Breast epithelium (tissue), 4 donors: ENCODE results near the gene COTL1. TPM values are rescaled to one million over a fixed set of nuclear protein-coding genes. Genes with fewer than 3 reads are reported as not detected.

ENCODE experiments used
- DNase-seq, 2 donors: peaks; one replicate each; pipeline ENCODE4 v3.0.0-alpha.2; 2019; ENCODE audit warnings: low spot score in 2 of 2
- H3K27ac ChIP-seq, 2 donors: fragments of 200-600 bp; sonication (generic) in 1 of 2; one replicate each; pipeline ENCODE4 v1.5.1; 2016 to 2019; ENCODE audit warnings: mild to moderate bottlenecking in 1 of 2
- H3K27me3 ChIP-seq, 2 donors: fragments of 200-600 bp; sonication (generic) in 1 of 2; one replicate each; pipeline versions ENCODE4 v1.5.1 to v1.6.0; 2017 to 2019; ENCODE audit warnings: control low read depth in 1 of 2, mild to moderate bottlenecking in 1 of 2
- H3K36me3 ChIP-seq: fragments of 200-600 bp; one replicate; pipeline ENCODE4 v1.5.1; 2019
- H3K4me1 ChIP-seq, 2 donors: fragments of 200-600 bp; sonication (generic); one replicate each; pipeline ENCODE4 v1.5.1; 2016 to 2019; ENCODE audit warnings: control low read depth in 1 of 2
- H3K4me3 ChIP-seq, 3 donors: fragments of 200-600 bp; sonication (generic); 1 replicate in 2 of 3; 2 replicates in 1 of 3; pipeline ENCODE4 v1.5.1; 2016 to 2019; ENCODE audit warnings: mild to moderate bottlenecking in 3 of 3, moderate library complexity in 2 of 3
- H3K9me3 ChIP-seq, 2 donors: fragments of 200-600 bp; sonication (generic) in 1 of 2; one replicate each; pipeline ENCODE4 v1.5.1; 2016 to 2019; ENCODE audit warnings: control low read depth in 1 of 2
- POLR2A ChIP-seq: fragments of 450-650 bp; IDR thresholded peaks from one replicate; pipeline ENCODE4 v1.6.1; 2016; ENCODE audit warnings: antibody characterized with exemption, mild to moderate bottlenecking, moderate library complexity
- POLR2AphosphoS5 ChIP-seq, 3 donors: sonication (generic); formaldehyde crosslinking; IDR thresholded peaks; one replicate each; pipeline ENCODE4 v1.6.1; 2017; ENCODE audit warnings: antibody characterized with exemption in 3 of 3
- intact Hi-C: fragments of 100-400 bp; cut with DNase I; formaldehyde crosslinking; loops from one replicate; pipeline ENCODE4 v1.15.1; 2023; ENCODE audit warnings: low total_unique reads
- total RNA-seq, 3 donors: library from RNA; depleted of rRNA; stranded (reverse); fragments of >200 nt; gene quantifications; one replicate each; pipeline ENCODE4 v1.1.0, GENCODE V29; 2016
- TF ChIP-seq, protein P1 (sequence below), 3 donors: fragments of 450-650 bp; IDR thresholded peaks; one replicate each; pipeline ENCODE4 v1.5.1; 2016 to 2017; ENCODE audit warnings: antibody characterized with exemption in 3 of 3, mild to moderate bottlenecking in 3 of 3, moderate library complexity in 3 of 3

The COTL1 gene
- total RNA-seq, 3 donors from 2014 or later: 22.0 to 49.2 (median 44.6) TPM

DNA sequence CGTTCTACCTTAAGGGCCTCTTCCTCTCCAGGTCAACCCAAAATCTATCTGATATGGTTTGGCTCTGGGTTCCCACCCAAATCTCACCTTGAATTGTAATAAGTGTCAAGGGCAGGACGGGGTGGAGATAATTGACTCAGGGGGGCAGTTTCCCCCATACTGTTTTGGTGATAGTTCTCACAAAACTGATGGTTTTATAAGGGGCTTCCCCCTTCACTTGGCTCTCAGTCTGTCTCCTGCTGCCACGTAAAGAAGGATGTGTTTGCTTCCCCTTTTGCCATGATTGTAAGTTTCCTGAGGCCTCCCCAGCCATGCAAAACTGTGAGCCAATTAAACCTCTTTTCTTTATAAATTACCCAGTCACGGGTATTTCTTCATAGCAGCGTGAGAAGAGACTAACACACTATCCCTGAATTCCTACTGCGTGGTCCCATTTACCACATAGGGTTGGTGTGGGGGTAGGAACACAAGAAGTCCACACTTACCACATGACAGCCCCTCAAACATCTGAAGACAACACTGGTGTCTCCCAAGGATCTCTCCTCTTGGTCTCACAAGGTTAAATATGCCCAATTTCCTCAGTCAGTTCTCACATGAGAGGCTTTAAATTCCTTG is 8.2 kb downstream of the COTL1 start:
- intact Hi-C loops: loop anchor here (10.0 kb wide), 1 partner anchor 95 kb away; no protein-coding TSS in a partner anchor
- Histone ChIP-seq H3K4me1 (no peaks in the 10 kb centered on the region), H3K36me3 (no peaks in the 10 kb centered on the region), H3K4me3 (no peak overlapping the region), H3K9me3 (no peaks in the 10 kb centered on the region), H3K27ac (no peak overlapping the region), H3K27me3 (no peaks in the 10 kb centered on the region)
- DNase-seq: no peak
- TF ChIP-seq, protein P1, sequence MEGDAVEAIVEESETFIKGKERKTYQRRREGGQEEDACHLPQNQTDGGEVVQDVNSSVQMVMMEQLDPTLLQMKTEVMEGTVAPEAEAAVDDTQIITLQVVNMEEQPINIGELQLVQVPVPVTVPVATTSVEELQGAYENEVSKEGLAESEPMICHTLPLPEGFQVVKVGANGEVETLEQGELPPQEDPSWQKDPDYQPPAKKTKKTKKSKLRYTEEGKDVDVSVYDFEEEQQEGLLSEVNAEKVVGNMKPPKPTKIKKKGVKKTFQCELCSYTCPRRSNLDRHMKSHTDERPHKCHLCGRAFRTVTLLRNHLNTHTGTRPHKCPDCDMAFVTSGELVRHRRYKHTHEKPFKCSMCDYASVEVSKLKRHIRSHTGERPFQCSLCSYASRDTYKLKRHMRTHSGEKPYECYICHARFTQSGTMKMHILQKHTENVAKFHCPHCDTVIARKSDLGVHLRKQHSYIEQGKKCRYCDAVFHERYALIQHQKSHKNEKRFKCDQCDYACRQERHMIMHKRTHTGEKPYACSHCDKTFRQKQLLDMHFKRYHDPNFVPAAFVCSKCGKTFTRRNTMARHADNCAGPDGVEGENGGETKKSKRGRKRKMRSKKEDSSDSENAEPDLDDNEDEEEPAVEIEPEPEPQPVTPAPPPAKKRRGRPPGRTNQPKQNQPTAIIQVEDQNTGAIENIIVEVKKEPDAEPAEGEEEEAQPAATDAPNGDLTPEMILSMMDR (IDR thresholded peaks at IDR 0.05): no peak
- TF ChIP-seq POLR2AphosphoS5 (IDR thresholded peaks at IDR 0.05): no peak
- no peak for TF ChIP-seq POLR2A

DNA sequence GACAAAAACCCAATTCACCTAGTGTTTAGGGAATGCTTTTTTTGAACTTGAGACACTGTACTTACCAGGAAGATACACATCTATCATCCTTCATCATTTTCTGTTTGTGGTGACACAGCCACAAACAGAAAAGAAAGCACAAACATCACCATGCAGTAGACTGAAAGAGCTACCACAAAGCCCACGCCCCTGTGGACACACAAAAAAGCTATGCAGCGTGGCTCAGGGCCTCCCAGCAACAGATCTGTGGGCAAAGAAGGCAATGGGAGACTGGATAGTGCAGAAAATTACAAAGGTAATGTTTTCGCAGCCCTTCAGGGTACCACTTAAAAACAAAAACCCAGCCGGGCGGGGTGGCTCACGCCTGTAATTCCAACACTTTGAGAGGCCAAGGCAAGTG is 9.6 kb downstream of the COTL1 start:
- Histone ChIP-seq H3K36me3 (no peaks in the 10 kb centered on the region), H3K4me1 (no peaks in the 10 kb centered on the region), H3K4me3 (no peak overlapping the region), H3K27me3 (no peaks in the 10 kb centered on the region), H3K27ac (no peak overlapping the region), H3K9me3 (no peaks in the 10 kb centered on the region)
- intact Hi-C loops: no loop called here
- DNase-seq: no peak
- TF ChIP-seq POLR2A (no peak), POLR2AphosphoS5 (IDR thresholded peaks at IDR 0.05) (no peak)
- TF ChIP-seq, protein P1 (IDR thresholded peaks at IDR 0.05): no peak

DNA sequence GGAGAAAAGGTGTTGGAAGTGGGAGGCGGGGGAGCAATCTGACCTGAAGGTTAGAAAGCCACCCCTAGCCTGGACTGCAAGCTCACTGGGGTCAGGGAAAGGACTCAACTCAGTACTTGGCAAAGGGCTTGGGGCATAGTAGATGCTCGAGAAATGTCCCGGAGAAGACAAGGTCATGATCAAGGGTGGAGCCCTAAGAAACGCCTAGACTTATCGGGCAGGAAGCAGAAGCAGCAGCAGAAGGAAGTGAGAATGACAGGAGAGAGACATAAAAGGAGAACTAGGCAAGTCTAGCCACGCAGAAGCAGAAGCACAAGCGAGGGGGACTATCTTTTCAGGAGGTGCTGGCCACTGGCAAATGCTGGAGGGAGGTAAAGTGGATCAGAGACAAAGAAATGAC is 10.2 kb downstream of the COTL1 start:
- intact Hi-C loops: no loop called here
- Histone ChIP-seq H3K4me3 (no peak overlapping the region), H3K27ac (no peak overlapping the region), H3K36me3 (no peaks in the 10 kb centered on the region), H3K27me3 (no peaks in the 10 kb centered on the region), H3K9me3 (no peaks in the 10 kb centered on the region), H3K4me1 (no peaks in the 10 kb centered on the region)
- no peak for DNase-seq
- TF ChIP-seq, protein P1 (IDR thresholded peaks at IDR 0.05): no peak
- TF ChIP-seq POLR2AphosphoS5 (IDR thresholded peaks at IDR 0.05) (no peak), POLR2A (no peak)

DNA sequence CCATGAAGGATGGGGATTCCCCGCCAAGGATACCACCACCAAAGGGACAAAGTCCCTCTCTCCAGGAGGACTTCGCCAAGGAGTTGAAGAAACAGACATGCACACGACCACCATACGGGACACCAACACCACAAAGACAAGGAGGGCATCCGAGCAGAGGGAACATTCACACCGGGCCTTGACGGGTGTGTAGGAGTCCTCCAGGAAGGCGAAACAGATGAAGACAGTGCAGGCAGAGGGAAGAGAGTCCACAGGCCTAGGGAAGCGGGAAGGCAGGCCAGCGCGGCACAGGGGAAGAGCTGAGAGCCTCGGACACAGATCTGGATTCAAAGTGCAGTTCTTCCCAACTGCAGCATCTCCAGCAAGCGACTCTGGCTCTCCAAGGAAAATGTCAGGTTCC is 10.8 kb downstream of the COTL1 start:
- Histone ChIP-seq H3K27me3 (no peaks in the 10 kb centered on the region), H3K9me3 (no peaks in the 10 kb centered on the region), H3K4me1 (no peaks in the 10 kb centered on the region), H3K36me3 (no peaks in the 10 kb centered on the region), H3K27ac (no peak overlapping the region), H3K4me3 (no peak overlapping the region)
- no peak for DNase-seq
- TF ChIP-seq POLR2AphosphoS5 (IDR thresholded peaks at IDR 0.05) (no peak), POLR2A (no peak)
- TF ChIP-seq, protein P1 (IDR thresholded peaks at IDR 0.05): no peak
- intact Hi-C loops: no loop called here

DNA sequence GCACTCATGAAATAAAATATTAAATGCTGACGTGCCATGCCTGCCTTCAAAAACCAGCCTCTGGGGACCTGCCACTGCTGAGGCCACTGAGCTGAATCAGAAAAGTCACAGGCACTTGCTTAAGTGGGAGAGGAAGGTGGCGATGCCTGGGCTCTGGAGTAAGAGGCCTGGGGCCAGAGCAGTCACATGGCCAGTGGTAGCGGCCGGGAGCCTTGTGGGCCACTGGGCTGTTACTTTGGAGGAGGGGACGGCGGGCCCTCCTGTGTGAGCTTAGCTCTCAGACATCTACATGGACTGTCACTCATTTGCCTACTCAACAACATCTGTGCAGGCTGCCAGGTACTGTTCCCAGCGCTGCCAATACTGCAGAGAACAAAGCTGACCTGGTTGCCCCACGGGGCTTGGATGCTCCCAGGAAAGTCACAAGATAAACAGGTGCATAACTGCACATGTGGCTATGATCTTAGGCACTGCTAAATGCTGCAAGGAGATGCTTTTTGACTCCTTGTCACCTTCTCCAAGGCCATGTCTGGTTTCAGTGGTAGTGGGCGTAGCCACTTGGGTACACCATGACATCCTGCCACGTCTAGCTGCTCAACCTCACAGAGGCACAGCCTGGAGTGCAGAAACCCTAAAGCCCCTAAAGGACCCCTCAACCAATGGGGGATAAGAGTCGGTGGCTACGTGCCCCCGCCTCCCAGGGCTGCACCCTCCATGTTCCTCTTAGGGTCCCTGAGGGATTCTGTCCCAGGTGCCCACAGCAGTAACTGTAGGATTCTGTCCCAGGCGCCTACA is 11.6 kb downstream of the COTL1 start:
- no peaks in the 10 kb centered on the region for H3K36me3 ChIP-seq
- H3K27ac ChIP-seq: no peak overlapping the region
- H3K27me3 ChIP-seq: no peaks in the 10 kb centered on the region
- no peak overlapping the region for H3K4me3 ChIP-seq
- intact Hi-C loops: no loop called here
- DNase-seq: no peak
- no peaks in the 10 kb centered on the region for H3K9me3 ChIP-seq
- H3K4me1 ChIP-seq: no peaks in the 10 kb centered on the region
- TF ChIP-seq POLR2AphosphoS5 (IDR thresholded peaks at IDR 0.05) (no peak), POLR2A (no peak)
- TF ChIP-seq, protein P1 (IDR thresholded peaks at IDR 0.05): no peak
